Activated T-helper 17 cell treated with anti-CD3 and anti-CD28 coated beads, Interleukin-2, amount 50 U/mL, for 72 hours (primary cell): ENCODE data around the gene NPFF. TPM values are rescaled to one million over a fixed set of nuclear protein-coding genes. Genes with fewer than 3 reads are reported as not detected.

Source experiments
- ATAC-seq: fragments of 150-1000 bp; cut with Tn5 transposase; replicated peaks from 2 replicates; pipeline ENCODE4 v1.10.0; 2021; ENCODE audit warnings: mild to moderate bottlenecking, moderate library complexity
- H3K27ac Mint-ChIP-seq: one replicate; pipeline ENCODE4 v1.8.0; 2022; ENCODE audit warnings: mixed read lengths
- H3K27me3 Mint-ChIP-seq: one replicate; pipeline ENCODE4 v1.8.0; 2022; ENCODE audit warnings: mixed read lengths
- H3K36me3 Mint-ChIP-seq: one replicate; pipeline ENCODE4 v1.8.0; 2022; ENCODE audit warnings: low read depth, mild to moderate bottlenecking, mixed read lengths
- H3K4me1 Mint-ChIP-seq: one replicate; pipeline ENCODE4 v1.8.0; 2022; ENCODE audit warnings: mixed read lengths
- H3K4me3 Mint-ChIP-seq: one replicate; pipeline ENCODE4 v1.8.0; 2022; ENCODE audit warnings: mild to moderate bottlenecking, mixed read lengths
- H3K9me3 Mint-ChIP-seq: one replicate; pipeline ENCODE4 v1.8.0; 2022; ENCODE audit warnings: mixed read lengths
- total RNA-seq, 2 donors: library from RNA; stranded (reverse); gene quantifications; one replicate each; pipeline ENCODE4 v1.2.3, GENCODE V29; 2022

NPFF gene
- total RNA-seq, 2 donors from 2014 or later, result not detected

DNA sequence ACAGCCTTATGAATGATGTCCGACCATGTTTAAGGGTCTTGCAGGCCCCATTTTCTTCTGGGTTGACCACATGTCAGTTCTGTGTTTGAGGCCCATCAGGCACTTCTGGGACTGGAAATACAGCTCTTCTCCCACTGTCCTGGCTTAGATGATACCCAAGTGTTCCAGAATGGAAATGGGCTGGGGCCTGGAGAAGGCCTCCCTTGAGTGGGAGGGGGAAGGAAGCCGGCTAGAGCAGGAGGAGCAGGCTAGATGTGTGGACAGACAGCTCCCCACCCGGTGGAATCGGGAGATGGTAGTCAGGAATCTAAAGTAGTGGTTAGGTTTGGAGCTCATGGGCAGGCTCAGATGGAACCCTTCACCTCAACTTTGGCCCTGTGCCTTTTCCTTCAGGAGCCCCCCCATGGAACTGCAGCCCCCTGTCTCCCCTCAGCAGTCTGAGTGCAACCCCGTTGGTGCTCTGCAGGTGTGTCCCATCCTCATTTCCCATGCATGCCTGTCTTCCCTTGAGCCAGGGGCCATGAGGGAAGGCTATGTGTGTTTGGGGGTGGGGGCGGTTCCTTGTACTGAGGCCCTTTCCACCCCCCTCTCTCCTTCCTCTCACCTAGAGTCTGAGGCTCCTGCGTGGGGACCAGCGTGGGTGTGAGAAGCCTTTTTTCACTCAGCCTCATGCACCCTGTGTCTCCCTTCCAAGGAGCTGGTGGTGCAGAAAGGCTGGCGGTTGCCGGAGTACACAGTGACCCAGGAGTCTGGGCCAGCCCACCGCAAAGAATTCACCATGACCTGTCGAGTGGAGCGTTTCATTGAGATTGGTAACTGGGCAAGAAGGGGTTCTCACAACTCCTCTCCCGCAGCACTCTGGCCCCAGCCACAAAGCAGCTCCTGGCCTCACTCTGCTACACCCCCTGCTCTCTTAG lies 3.0 kb downstream of the NPFF start:
- no peaks in the 10 kb centered on the region for H3K9me3 Mint-ChIP-seq
- H3K27me3 Mint-ChIP-seq, result no peaks in the 10 kb centered on the region
- ATAC-seq, result no peak
- peaks cover 33% of the 10 kb centered on the region for H3K36me3 Mint-ChIP-seq
- peak overlapping the region; percentile 67 for H3K27ac Mint-ChIP-seq
- peaks cover 10% of the 10 kb centered on the region for H3K4me1 Mint-ChIP-seq
- no peak overlapping the region for H3K4me3 Mint-ChIP-seq

DNA sequence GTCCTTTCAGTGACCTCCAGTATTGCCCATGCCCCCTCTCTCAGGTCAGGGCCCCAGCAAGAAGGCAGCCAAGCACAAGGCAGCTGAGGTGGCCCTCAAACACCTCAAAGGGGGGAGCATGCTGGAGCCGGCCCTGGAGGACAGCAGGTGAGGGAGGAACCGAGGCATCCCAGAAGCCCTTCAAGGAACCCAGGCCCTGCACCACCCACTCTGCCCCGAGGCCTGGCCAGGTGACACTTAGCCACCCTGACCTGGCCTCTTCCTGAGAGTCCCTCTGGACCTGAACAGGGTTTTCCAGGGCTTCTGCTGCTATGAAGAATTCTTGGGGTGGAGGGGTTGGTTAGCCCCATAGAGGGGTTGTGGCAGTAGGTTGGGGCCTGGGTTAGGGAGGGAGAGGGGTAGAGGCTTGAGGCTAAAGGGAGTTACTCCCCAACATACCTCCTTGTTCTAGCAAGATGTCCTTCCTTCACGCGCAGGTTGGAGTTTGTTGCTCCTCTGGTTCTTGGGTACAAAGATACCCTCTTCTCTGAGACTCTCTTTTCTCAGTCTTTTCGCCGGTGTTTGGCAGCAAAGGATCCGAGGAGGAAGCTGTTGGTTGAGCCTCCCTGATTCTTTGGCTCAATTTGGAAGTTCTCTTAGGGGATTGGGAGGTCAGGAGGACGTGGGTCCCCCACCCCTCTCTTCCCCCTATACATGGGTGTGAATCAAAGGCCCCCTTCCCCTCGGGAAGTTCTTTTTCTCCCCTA lies 4.1 kb downstream of the NPFF start:
- peaks cover 10% of the 10 kb centered on the region for H3K4me1 Mint-ChIP-seq
- no peaks in the 10 kb centered on the region for H3K9me3 Mint-ChIP-seq
- no peaks in the 10 kb centered on the region for H3K27me3 Mint-ChIP-seq
- peaks cover 33% of the 10 kb centered on the region for H3K36me3 Mint-ChIP-seq
- ATAC-seq, result no peak
- no peak overlapping the region for H3K4me3 Mint-ChIP-seq
- H3K27ac Mint-ChIP-seq, result peak overlapping the region; percentile 48

GRCh38 chr12:53502331-53502730 lies 5.0 kb downstream of the NPFF start:
- H3K9me3 Mint-ChIP-seq, result no peaks in the 10 kb centered on the region
- no peak for ATAC-seq
- peak overlapping the region; percentile 86 for H3K4me3 Mint-ChIP-seq
- H3K4me1 Mint-ChIP-seq, result peaks cover 10% of the 10 kb centered on the region
- peak overlapping the region; percentile 85 for H3K27ac Mint-ChIP-seq
- peaks cover 31% of the 10 kb centered on the region for H3K36me3 Mint-ChIP-seq
- H3K27me3 Mint-ChIP-seq, result no peaks in the 10 kb centered on the region

DNA sequence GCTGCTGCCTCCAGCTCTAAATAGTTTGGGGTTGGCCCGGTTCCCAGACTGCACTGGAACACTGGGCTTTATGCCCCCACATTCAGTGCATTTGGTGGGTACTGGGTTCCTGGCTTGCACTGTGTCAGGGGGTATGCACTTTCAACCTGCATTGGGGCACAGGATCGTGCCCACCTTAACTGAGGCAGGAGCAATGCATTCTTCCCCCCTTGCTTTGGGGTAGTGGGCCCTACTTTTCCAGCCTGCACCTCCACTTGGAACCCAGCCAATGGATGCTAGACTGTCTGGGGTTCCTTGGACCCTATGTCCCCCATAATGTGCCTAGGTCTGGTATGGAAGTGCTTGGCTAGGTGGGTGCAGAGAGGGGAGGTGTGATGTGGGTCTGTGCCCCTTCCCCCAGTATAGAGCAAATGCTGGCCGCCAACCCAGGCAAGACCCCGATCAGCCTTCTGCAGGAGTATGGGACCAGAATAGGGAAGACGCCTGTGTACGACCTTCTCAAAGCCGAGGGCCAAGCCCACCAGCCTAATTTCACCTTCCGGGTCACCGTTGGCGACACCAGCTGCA lies 5.6 kb downstream of the NPFF start:
- Mint-ChIP-seq H3K36me3 (peaks cover 25% of the 10 kb centered on the region), H3K4me1 (peaks cover 10% of the 10 kb centered on the region), H3K27ac (peak overlapping the region; percentile 85), H3K4me3 (peak overlapping the region; percentile 86), H3K9me3 (no peaks in the 10 kb centered on the region), H3K27me3 (no peaks in the 10 kb centered on the region)
- ATAC-seq, result no peak

DNA sequence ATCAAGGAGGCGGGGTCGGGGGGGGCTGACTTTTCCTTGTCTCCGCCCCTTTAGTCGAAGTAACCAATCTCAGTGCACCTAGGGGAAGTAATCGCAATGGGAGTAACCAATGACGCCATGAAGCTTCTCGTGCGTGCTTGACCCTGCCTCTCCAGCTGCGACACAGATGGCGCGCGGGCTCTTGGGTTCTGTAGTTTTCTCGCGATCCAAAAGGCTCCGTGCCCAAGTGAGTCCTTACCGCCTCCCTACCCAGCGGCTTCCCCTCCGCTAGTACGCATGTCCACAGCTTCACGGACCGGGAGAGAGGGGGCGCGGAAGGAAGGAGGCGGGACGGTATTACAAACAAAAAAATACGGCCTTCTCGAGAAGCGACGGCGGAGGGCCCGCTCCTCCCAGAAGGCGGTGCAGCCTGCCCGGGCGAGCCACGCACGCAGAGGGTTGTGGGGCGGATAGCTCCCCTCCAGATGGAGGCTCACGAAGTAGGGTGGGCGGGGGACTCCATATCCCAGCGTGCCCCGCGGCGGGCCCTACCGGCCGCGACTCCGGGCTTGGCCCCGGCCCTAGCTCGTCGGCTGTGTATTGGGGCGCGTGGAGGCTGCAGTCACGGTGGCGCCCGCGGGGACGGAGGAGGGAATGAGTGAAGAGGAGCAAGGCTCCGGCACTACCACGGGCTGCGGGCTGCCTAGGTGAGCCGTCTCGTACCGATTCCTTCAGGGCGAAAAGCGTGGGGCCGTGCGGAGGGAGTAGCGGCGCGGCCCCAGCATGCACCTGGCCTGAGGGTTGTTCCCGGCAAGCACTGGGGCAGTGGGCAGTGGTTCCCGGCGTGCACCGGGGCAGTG lies 6.3 kb downstream of the NPFF start, which contains the start of gene TARBP2:
TARBP2 (plus strand) TSS at position 508 of the 839 bp plus-strand sequence; CDS start at position 634, 126 bp downstream.
- H3K4me1 Mint-ChIP-seq, result peaks cover 10% of the 10 kb centered on the region
- peaks cover 19% of the 10 kb centered on the region for H3K36me3 Mint-ChIP-seq
- H3K9me3 Mint-ChIP-seq, result no peaks in the 10 kb centered on the region

GRCh38 chr12:53500142-53500775 lies 7.0 kb downstream of the NPFF start:
- peaks cover 11% of the 10 kb centered on the region for H3K36me3 Mint-ChIP-seq
- H3K9me3 Mint-ChIP-seq, result no peaks in the 10 kb centered on the region
- H3K4me3 Mint-ChIP-seq, result peak overlapping the region; percentile 86
- no peak for ATAC-seq
- H3K4me1 Mint-ChIP-seq, result peaks cover 10% of the 10 kb centered on the region
- no peaks in the 10 kb centered on the region for H3K27me3 Mint-ChIP-seq
- peak overlapping the region; percentile 85 for H3K27ac Mint-ChIP-seq

More for the DNA sequence above, 6.3 kb downstream of the NPFF start, which contains the start of gene TARBP2:
- ATAC-seq, result peak; percentile 87
- H3K27me3 Mint-ChIP-seq, result no peaks in the 10 kb centered on the region
- H3K4me3 Mint-ChIP-seq, result peak within 1 kb of the TSS; percentile 86
- H3K27ac Mint-ChIP-seq, result peak within 1 kb of the TSS; percentile 85

- H3K4me3 Mint-ChIP-seq, result peak within 1 kb of the TSS; percentile 86
- peaks cover 4% of the 10 kb centered on the region for H3K36me3 Mint-ChIP-seq
- peak; percentile 14 for ATAC-seq
- peaks cover 10% of the 10 kb centered on the region for H3K4me1 Mint-ChIP-seq
- H3K9me3 Mint-ChIP-seq, result no peaks in the 10 kb centered on the region
- no peaks in the 10 kb centered on the region for H3K27me3 Mint-ChIP-seq
- H3K27ac Mint-ChIP-seq, result peak within 1 kb of the TSS; percentile 85
Observed at GRCh38 chr12:53499266-53500141, 7.8 kb downstream of the NPFF start, which contains the start of gene MAP3K12. TSS of gene MAP3K12 (minus strand) at chr12:53499458. CDS start at chr12:53487391, 12,067 bp downstream.

DNA sequence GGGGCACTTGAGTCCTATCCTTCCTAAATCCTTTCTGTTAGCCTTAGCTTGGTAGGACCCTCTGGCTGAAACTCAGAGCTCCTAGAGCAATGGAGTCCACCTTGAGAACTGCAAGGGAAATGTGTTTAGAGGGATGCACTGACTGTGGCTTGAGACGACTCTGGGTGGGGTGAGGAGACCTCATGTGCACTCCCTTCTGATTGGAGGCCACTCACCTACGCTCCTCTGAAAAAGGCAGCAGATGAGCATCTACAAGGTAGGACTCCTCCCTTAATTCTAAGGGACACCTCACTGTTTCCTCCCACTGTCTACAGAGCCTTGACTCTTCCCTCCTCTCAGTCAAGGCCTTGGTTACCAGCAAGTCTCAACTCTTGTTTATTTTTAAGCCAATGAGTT lies 9.1 kb downstream of the NPFF start:
- Mint-ChIP-seq H3K27ac (peak overlapping the region; percentile 82), H3K4me3 (peak overlapping the region; percentile 86), H3K36me3 (no peaks in the 10 kb centered on the region), H3K9me3 (no peaks in the 10 kb centered on the region), H3K27me3 (no peaks in the 10 kb centered on the region), H3K4me1 (peaks cover 19% of the 10 kb centered on the region)
- ATAC-seq, result no peak

GRCh38 chr12:53497461-53497860 lies 9.8 kb downstream of the NPFF start:
- no peaks in the 10 kb centered on the region for H3K36me3 Mint-ChIP-seq
- H3K4me1 Mint-ChIP-seq, result peaks cover 22% of the 10 kb centered on the region
- peak overlapping the region; percentile 86 for H3K4me3 Mint-ChIP-seq
- peak overlapping the region; percentile 82 for H3K27ac Mint-ChIP-seq
- no peak for ATAC-seq
- no peaks in the 10 kb centered on the region for H3K9me3 Mint-ChIP-seq
- no peaks in the 10 kb centered on the region for H3K27me3 Mint-ChIP-seq

GRCh38 chr12:53496752-53497032 lies 10.6 kb downstream of the NPFF start:
- Mint-ChIP-seq H3K9me3 (no peaks in the 10 kb centered on the region), H3K4me3 (no peak overlapping the region), H3K27ac (peak overlapping the region; percentile 43), H3K36me3 (no peaks in the 10 kb centered on the region), H3K4me1 (peaks cover 17% of the 10 kb centered on the region), H3K27me3 (no peaks in the 10 kb centered on the region)
- ATAC-seq, result no peak

DNA sequence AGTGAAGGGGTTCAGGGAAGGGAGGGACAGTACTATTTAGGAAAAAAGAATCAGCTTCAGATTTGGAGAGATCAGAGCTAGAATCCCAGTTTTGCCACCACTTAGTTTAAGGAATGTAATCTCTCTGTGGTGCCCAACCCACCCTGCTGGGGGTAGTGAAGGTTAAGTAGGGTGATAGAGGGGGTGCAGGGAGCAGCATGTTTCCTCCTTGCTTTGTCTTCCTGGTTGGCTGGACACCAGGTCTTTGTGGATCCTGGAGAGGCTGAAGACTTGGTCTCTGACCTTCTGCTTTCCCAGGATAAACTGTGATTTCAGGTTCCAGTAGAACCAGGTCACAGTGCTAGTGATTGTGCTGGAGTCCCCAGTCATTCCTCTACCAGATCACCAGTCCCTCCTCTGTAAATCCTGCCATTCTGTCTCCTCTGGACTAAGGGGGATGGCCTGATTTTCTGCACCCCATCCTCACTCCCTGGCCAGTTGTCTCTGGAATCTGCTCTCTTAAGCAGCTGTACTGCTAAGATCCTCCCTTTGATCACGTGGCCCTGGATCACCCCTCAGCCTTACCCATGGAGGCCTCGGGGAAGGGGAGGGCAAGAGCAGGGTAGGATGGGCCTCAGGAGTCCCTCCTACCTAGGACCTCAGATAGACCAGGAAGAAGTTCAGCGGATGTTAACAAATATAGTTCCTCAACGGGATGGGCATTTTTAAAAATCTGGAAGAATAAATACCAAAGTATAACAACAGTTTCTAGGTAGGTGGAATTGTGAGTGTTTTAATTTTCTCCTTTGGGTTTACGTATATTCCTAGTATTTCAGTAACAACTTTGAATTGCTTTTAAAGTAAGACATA lies 11.2 kb downstream of the NPFF start:
- Mint-ChIP-seq H3K9me3 (no peaks in the 10 kb centered on the region), H3K4me3 (no peak overlapping the region), H3K4me1 (peaks cover 17% of the 10 kb centered on the region), H3K27ac (peak overlapping the region; percentile 43), H3K36me3 (no peaks in the 10 kb centered on the region), H3K27me3 (no peaks in the 10 kb centered on the region)
- ATAC-seq, result no peak
